ENCODE measurements around the gene CTIF. TPM values are rescaled to one million over a fixed set of nuclear protein-coding genes. Genes with fewer than 3 reads are reported as not detected.
A peak's percentile ranks its signal among the peaks of the same experiment; 100 is the strongest.

CTIF gene
- polyA plus RNA-seq, 3 donors, result 0.38 to 8.7 (median 1.2) TPM

- no peaks in the 10 kb centered on the region for H3K79me2 ChIP-seq (ENCODE audit: insufficient read depth, low read length)
- H3K4me2 ChIP-seq (replicated peaks; ENCODE audit: extremely low read depth, low read length, poor library complexity, severe bottlenecking), result peak overlapping the region; percentile 22
- WGBS (ENCODE audit: insufficient coverage), result 92% methylated on average over 4 of the region's 12 CpGs
- H3K4me3 ChIP-seq (replicated peaks in 1 of 3; ENCODE audit: low read depth in 2 of 3, low read length in 3 of 3), result no peak overlapping the region
- DNase-seq, result no peak
- H3K4me1 ChIP-seq (ENCODE audit: control insufficient read depth in 1 of 2, insufficient read depth in 2 of 2, low read length in 2 of 2), result peaks cover 61 to 74% of the 10 kb centered on the region in 2 donors
- H3K9ac ChIP-seq (ENCODE audit: insufficient read depth, low read length, poor library complexity, severe bottlenecking), result no peak overlapping the region
- Mint-ChIP-seq H3K27me3 (ENCODE audit: low read depth in 3 of 3) (peaks cover 1 to 4% (median 1%) of the 10 kb centered on the region in 3 donors), H3K4me3 (no peak overlapping the region), H3K27ac (peak overlapping the region in 3 of 7 donors; percentile 32 to 66 (median 45)), H3K36me3 (peaks cover 13 to 29% of the 10 kb centered on the region in 2 donors), H3K9me3 (peaks cover 4 to 8% (median 8%) of the 10 kb centered on the region in 7 donors), H3K4me1 (peaks cover 76% of the 10 kb centered on the region)
- no peak overlapping the region for H2AFZ ChIP-seq (ENCODE audit: insufficient read depth, low read depth, low read length, poor library complexity, severe bottlenecking)
- intact Hi-C loops (cut with micrococcal nuclease), result loop anchor here (1.0 to 10.0 kb wide), 7 partner anchors 39 to 1181 kb away; no protein-coding TSS in a partner anchor
- no peak for TF ChIP-seq CTCF (IDR thresholded peaks at IDR 0.05)
- H3K27me3 ChIP-seq (ENCODE audit: control insufficient read depth in 2 of 2, insufficient read depth in 2 of 2, low read length in 2 of 2), result no peaks in the 10 kb centered on the region
- H3K9me3 ChIP-seq (replicated peaks in 1 of 2; ENCODE audit: control insufficient read depth in 1 of 2, insufficient read depth in 1 of 2, low read length in 2 of 2), result peaks cover 0 to 4% of the 10 kb centered on the region in 2 donors
- H3K36me3 ChIP-seq (replicated peaks in 1 of 2; ENCODE audit: control insufficient read depth in 1 of 2, insufficient read depth in 2 of 2, low read length in 2 of 2), result peaks cover 5 to 8% of the 10 kb centered on the region in 2 donors
- peak overlapping the region in 1 of 2 donors; percentile 56 for H3K27ac ChIP-seq (ENCODE audit: low read depth in 1 of 2, low read length in 2 of 2)
- no peaks in the 10 kb centered on the region for H4K20me1 ChIP-seq (ENCODE audit: insufficient read depth, low read length)
These were observed 137.1 kb downstream of the CTIF start for GRCh38 chr18:48675912-48676311.

GRCh38 chr18:48676346-48676745 is 137.5 kb downstream of the CTIF start:
- peaks cover 61 to 74% of the 10 kb centered on the region in 2 donors for H3K4me1 ChIP-seq (ENCODE audit: control insufficient read depth in 1 of 2, insufficient read depth in 2 of 2, low read length in 2 of 2)
- no peaks in the 10 kb centered on the region for H3K79me2 ChIP-seq (ENCODE audit: insufficient read depth, low read length)
- H3K9me3 Mint-ChIP-seq, result peaks cover 4% of the 10 kb centered on the region in 7 donors
- H3K4me2 ChIP-seq (replicated peaks; ENCODE audit: extremely low read depth, low read length, poor library complexity, severe bottlenecking), result peak overlapping the region; percentile 22
- H3K4me1 Mint-ChIP-seq, result peaks cover 76% of the 10 kb centered on the region
- H3K27me3 Mint-ChIP-seq (ENCODE audit: low read depth in 3 of 3), result peaks cover 1 to 4% (median 1%) of the 10 kb centered on the region in 3 donors
- peak overlapping the region; percentile 33 to 56 for H3K27ac ChIP-seq (ENCODE audit: low read depth in 1 of 2, low read length in 2 of 2)
- H2AFZ ChIP-seq (ENCODE audit: insufficient read depth, low read depth, low read length, poor library complexity, severe bottlenecking), result peak overlapping the region; percentile 39
- H3K36me3 Mint-ChIP-seq, result peaks cover 9 to 24% of the 10 kb centered on the region in 2 donors
- DNase-seq, result peak; percentile 36 to 62 (median 59)
- peaks cover 3 to 4% of the 10 kb centered on the region in 2 donors for H3K36me3 ChIP-seq (replicated peaks in 1 of 2; ENCODE audit: control insufficient read depth in 1 of 2, insufficient read depth in 2 of 2, low read length in 2 of 2)
- H3K9me3 ChIP-seq (replicated peaks in 1 of 2; ENCODE audit: control insufficient read depth in 1 of 2, insufficient read depth in 1 of 2, low read length in 2 of 2), result peaks cover 0 to under 1% of the 10 kb centered on the region in 2 donors
- H3K27me3 ChIP-seq (ENCODE audit: control insufficient read depth in 2 of 2, insufficient read depth in 2 of 2, low read length in 2 of 2), result no peaks in the 10 kb centered on the region
- 23% methylated on average over 6 of the region's 8 CpGs for WGBS (ENCODE audit: insufficient coverage)
- TF ChIP-seq CTCF (IDR thresholded peaks at IDR 0.05), result no peak
- peak overlapping the region; percentile 26 to 37 for H3K4me3 Mint-ChIP-seq
- no peaks in the 10 kb centered on the region for H4K20me1 ChIP-seq (ENCODE audit: insufficient read depth, low read length)
- H3K9ac ChIP-seq (ENCODE audit: insufficient read depth, low read length, poor library complexity, severe bottlenecking), result no peak overlapping the region
- intact Hi-C loops (cut with micrococcal nuclease), result loop anchor here (1.0 to 10.0 kb wide), 7 partner anchors 39 to 1181 kb away; no protein-coding TSS in a partner anchor
- H3K27ac Mint-ChIP-seq, result peak overlapping the region in 5 of 7 donors; percentile 26 to 83 (median 66)
- no peak overlapping the region for H3K4me3 ChIP-seq (replicated peaks in 1 of 3; ENCODE audit: low read depth in 2 of 3, low read length in 3 of 3)
